Stomach smooth muscle (tissue), 2 donors: ENCODE measurements around the gene GTPBP8.
A peak's percentile ranks its signal among the peaks of the same experiment; 100 is the strongest.

Experiments used
- H3K27ac ChIP-seq: one replicate; pipeline ENCODE4 v1.7.0; 2013; ENCODE audit warnings: mild to moderate bottlenecking, low read length, inconsistent platforms
- H3K27me3 ChIP-seq, 2 donors: one replicate each; pipeline ENCODE4 v1.7.0; 2013; ENCODE audit warnings: low read length in 2 of 2; ENCODE audit not compliant: insufficient read depth in 2 of 2, control insufficient read depth in 1 of 2
- H3K36me3 ChIP-seq, 2 donors: one replicate each; pipeline ENCODE4 v1.7.0; 2013; ENCODE audit warnings: low read length in 2 of 2; ENCODE audit not compliant: control insufficient read depth in 2 of 2, insufficient read depth in 2 of 2
- H3K4me1 ChIP-seq: one replicate; pipeline ENCODE4 v1.7.0; 2013; ENCODE audit warnings: low read length; ENCODE audit not compliant: control insufficient read depth, insufficient read depth
- H3K4me3 ChIP-seq, 2 donors: one replicate each; pipeline ENCODE4 v1.7.0; 2013; ENCODE audit warnings: low read length in 2 of 2
- H3K9ac ChIP-seq, 2 donors: one replicate each; pipeline ENCODE4 v1.7.0; 2013; ENCODE audit warnings: low read length in 2 of 2, mild to moderate bottlenecking in 1 of 2
- H3K9me3 ChIP-seq, 2 donors: one replicate each; pipeline ENCODE4 v1.7.0; 2013; ENCODE audit warnings: low read length in 2 of 2; ENCODE audit not compliant: control insufficient read depth in 2 of 2
- donor health status: healthy.
- donor health status: Pancreatic carcinoma.

Gene GTPBP8

GRCh38 chr3:113000691-113001090 is 9.9 kb downstream of the GTPBP8 start:
- H3K9ac ChIP-seq, result no peak overlapping the region
- H3K27me3 ChIP-seq, result no peaks in the 10 kb centered on the region
- H3K4me3 ChIP-seq, result no peak overlapping the region
- H3K36me3 ChIP-seq, result peaks cover 13 to 22% of the 10 kb centered on the region in 2 donors
- H3K27ac ChIP-seq, result no peak overlapping the region
- no peaks in the 10 kb centered on the region for H3K9me3 ChIP-seq
- H3K4me1 ChIP-seq, result peaks cover 4% of the 10 kb centered on the region

- peaks cover 4% of the 10 kb centered on the region for H3K4me1 ChIP-seq
- no peaks in the 10 kb centered on the region for H3K27me3 ChIP-seq
- peaks cover 15 to 31% of the 10 kb centered on the region in 2 donors for H3K36me3 ChIP-seq
- H3K9ac ChIP-seq, result no peak overlapping the region
- H3K9me3 ChIP-seq, result no peaks in the 10 kb centered on the region
- no peak overlapping the region for H3K4me3 ChIP-seq
- H3K27ac ChIP-seq, result no peak overlapping the region
Measured at GRCh38 chr3:113002037-113002436, 11.3 kb downstream of the GTPBP8 start.

GRCh38 chr3:113002679-113003078 is 11.9 kb downstream of the GTPBP8 start:
- Histone ChIP-seq H3K27ac (no peak overlapping the region), H3K4me1 (peaks cover 4% of the 10 kb centered on the region), H3K9me3 (no peaks in the 10 kb centered on the region), H3K36me3 (peaks cover 18 to 34% of the 10 kb centered on the region in 2 donors), H3K27me3 (no peaks in the 10 kb centered on the region), H3K9ac (no peak overlapping the region), H3K4me3 (no peak overlapping the region)

- Histone ChIP-seq H3K9ac (no peak overlapping the region), H3K27me3 (no peaks in the 10 kb centered on the region), H3K27ac (no peak overlapping the region), H3K4me1 (peaks cover 4% of the 10 kb centered on the region), H3K4me3 (no peak overlapping the region), H3K9me3 (no peaks in the 10 kb centered on the region), H3K36me3 (peaks cover 21 to 38% of the 10 kb centered on the region in 2 donors)
Measured at GRCh38 chr3:113005611-113006010, 14.8 kb downstream of the GTPBP8 start.

GRCh38 chr3:113006359-113007056 is 15.7 kb downstream of the GTPBP8 start:
- H3K9me3 ChIP-seq, result no peaks in the 10 kb centered on the region
- peaks cover 4% of the 10 kb centered on the region for H3K4me1 ChIP-seq
- no peaks in the 10 kb centered on the region for H3K27me3 ChIP-seq
- no peak overlapping the region for H3K9ac ChIP-seq
- peaks cover 21 to 34% of the 10 kb centered on the region in 2 donors for H3K36me3 ChIP-seq
- no peak overlapping the region for H3K4me3 ChIP-seq
- no peak overlapping the region for H3K27ac ChIP-seq

- H3K36me3 ChIP-seq, result peaks cover 20 to 39% of the 10 kb centered on the region in 2 donors
Measured at GRCh38 chr3:113008117-113008516, 17.3 kb downstream of the GTPBP8 start.

GRCh38 chr3:113013593-113013992 is 22.8 kb downstream of the GTPBP8 start:
- H3K36me3 ChIP-seq, result peaks cover 8 to 19% of the 10 kb centered on the region in 2 donors
- peaks cover 6% of the 10 kb centered on the region for H3K4me1 ChIP-seq
- H3K9me3 ChIP-seq, result no peaks in the 10 kb centered on the region
- no peak overlapping the region for H3K9ac ChIP-seq
- H3K4me3 ChIP-seq, result no peak overlapping the region
- no peaks in the 10 kb centered on the region for H3K27me3 ChIP-seq
- H3K27ac ChIP-seq, result no peak overlapping the region

More at GRCh38 chr3:113008117-113008516, 17.3 kb downstream of the GTPBP8 start:
- H3K4me1 ChIP-seq, result no peaks in the 10 kb centered on the region
- no peak overlapping the region for H3K27ac ChIP-seq
- no peaks in the 10 kb centered on the region for H3K27me3 ChIP-seq
- no peaks in the 10 kb centered on the region for H3K9me3 ChIP-seq
- H3K9ac ChIP-seq, result no peak overlapping the region
- H3K4me3 ChIP-seq, result no peak overlapping the region

- H3K9ac ChIP-seq, result peak overlapping the region; percentile 89 to 91
- peaks cover 18% of the 10 kb centered on the region for H3K4me1 ChIP-seq
- H3K9me3 ChIP-seq, result no peaks in the 10 kb centered on the region
- H3K27me3 ChIP-seq, result no peaks in the 10 kb centered on the region
- peak overlapping the region; percentile 89 to 90 for H3K4me3 ChIP-seq
- peak overlapping the region; percentile 87 for H3K27ac ChIP-seq
- H3K36me3 ChIP-seq, result peaks cover 0 to 9% of the 10 kb centered on the region in 2 donors
Measured at GRCh38 chr3:113018536-113019181, 27.9 kb downstream of the GTPBP8 start.

GRCh38 chr3:113019182-113020137 is 28.7 kb downstream of the GTPBP8 start:
- peak overlapping the region; percentile 87 for H3K27ac ChIP-seq

GRCh38 chr3:113021471-113021870 is 30.7 kb downstream of the GTPBP8 start:
- no peak overlapping the region for H3K27ac ChIP-seq
- peaks cover 18% of the 10 kb centered on the region for H3K4me1 ChIP-seq
- no peaks in the 10 kb centered on the region for H3K36me3 ChIP-seq
- H3K9ac ChIP-seq, result no peak overlapping the region
- H3K4me3 ChIP-seq, result no peak overlapping the region
- no peaks in the 10 kb centered on the region for H3K9me3 ChIP-seq
- H3K27me3 ChIP-seq, result no peaks in the 10 kb centered on the region

More at GRCh38 chr3:113019182-113020137, 28.7 kb downstream of the GTPBP8 start:
- Histone ChIP-seq H3K4me3 (peak overlapping the region; percentile 89 to 90), H3K27me3 (no peaks in the 10 kb centered on the region), H3K9ac (peak overlapping the region; percentile 89 to 91), H3K4me1 (peaks cover 18% of the 10 kb centered on the region), H3K36me3 (peaks cover 0 to 9% of the 10 kb centered on the region in 2 donors), H3K9me3 (no peaks in the 10 kb centered on the region)
